Inflammatory macrophage treated with lipopolysaccharide for 1 hour (primary cell): ENCODE data around the gene CAMK2D.

Experiments used
- DNase-seq, 2 donors: peaks; one replicate each; pipeline ENCODE4 v3.0.0-alpha.2; 2020 to 2022

Gene CAMK2D

GRCh38 chr4:113635739-113636437 is 125.7 kb downstream of the CAMK2D start:
- no peak for DNase-seq

DNA sequence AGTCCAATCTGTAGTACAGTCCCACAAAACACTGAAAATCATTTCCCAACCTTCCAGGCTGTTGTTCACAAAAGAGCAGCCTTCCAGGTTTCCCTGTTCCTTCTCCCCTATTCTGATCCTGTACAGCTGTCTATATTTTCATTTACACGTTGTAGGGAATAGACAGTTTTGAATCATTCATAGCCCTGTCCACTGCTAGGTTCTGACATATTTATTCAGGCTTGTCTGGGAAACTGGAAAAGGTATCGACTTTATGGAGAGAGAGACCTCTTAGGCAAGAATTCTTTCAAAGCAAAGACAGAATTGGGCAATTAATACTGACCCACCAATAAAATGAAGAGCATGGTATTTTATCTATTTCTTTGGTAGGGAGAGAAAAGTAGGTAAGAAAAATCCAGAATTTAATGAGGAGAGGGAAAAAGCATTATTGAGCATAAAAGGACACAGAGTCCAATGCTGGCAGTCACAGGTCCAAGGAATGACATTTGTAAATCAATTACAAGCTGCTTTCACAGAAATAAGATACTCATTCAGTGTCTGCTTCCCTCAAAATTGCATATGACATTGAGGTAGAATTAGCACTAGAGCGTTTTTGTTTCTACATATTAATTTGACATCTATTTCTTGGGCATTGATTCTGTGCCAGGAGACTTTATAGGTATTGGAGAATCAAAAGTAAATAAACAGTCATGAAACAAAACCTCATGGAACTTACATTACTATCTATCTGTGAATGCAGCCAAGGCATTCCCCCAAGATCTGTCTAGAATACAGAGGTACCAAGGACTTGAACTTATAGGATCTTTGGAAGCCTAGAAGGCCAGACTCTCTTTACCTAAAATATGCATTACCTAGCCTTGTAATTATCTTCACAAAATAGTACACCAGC is 127.2 kb downstream of the CAMK2D start:
- DNase-seq: no peak

DNA sequence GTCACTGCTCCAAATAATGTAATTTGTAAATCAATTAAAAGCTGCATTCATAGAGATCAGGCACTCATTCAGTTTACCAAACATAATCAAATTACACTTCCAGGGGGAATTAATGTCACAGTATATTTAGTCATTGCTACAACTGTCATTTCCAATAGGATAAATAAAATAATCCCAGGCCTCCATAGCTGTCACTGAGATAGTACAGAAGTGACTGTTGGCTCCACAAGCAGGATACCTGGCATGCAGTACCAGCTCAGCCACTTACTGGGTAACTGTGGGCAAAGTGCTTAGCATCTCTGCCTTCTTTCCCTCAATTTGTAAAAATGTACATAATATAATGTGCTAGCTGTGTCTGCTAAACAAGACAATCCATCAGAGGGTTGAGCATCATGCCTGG is 128.1 kb downstream of the CAMK2D start:
- DNase-seq: no peak

GRCh38 chr4:113628711-113629110 is 132.8 kb downstream of the CAMK2D start:
- DNase-seq: no peak

DNA sequence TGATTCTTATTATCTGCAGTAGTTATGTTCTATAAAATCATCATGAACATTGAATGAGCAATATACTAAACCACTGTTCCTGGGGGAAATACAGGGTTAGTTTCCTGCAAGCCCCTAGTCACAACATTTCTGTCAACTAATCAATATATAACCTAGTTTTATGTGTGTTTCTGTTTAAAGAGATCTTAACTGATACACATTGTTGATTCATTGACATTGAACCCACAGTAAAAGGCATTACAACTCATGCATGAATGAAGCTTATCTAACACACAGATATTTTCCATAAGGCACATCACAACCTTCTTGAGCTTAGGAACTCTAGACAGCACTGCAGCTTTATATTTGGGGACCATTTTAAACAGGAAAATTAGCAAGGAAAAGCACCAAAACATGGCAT is 134.2 kb downstream of the CAMK2D start:
- no peak for DNase-seq

- DNase-seq: no peak
These were observed 135.6 kb downstream of the CAMK2D start for GRCh38 chr4:113625902-113626301.

DNA sequence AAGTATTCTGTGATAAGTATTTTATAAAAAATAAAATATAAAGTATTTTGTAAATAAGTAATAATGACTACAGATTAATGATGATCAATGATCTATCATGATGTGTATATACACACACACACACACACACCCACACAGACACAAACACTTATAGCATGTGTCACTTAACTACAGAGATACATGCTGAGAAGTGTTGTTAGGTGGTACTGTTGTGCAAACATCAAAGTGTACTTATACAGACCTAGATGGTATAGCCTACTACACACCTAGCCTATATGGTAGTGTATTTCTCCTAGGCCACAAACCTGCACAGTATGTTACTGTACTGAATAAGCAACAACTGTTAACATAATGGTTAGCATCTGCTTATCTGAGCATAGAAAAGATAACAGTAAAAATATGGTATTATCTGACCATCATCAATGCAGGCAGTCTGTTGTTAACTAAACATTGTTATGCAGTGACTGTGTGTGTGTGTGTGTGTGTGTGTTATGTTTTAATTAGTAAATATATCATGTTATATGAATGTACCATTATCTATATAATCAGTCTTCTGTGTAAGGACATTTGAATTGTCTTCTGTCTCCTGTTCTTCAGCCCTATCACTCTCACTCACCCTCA is 138.2 kb downstream of the CAMK2D start:
- DNase-seq: no peak

- DNase-seq: no peak
These were observed 139.9 kb downstream of the CAMK2D start for GRCh38 chr4:113621633-113622032.

GRCh38 chr4:113620032-113620431 is 141.5 kb downstream of the CAMK2D start:
- no peak for DNase-seq

DNA sequence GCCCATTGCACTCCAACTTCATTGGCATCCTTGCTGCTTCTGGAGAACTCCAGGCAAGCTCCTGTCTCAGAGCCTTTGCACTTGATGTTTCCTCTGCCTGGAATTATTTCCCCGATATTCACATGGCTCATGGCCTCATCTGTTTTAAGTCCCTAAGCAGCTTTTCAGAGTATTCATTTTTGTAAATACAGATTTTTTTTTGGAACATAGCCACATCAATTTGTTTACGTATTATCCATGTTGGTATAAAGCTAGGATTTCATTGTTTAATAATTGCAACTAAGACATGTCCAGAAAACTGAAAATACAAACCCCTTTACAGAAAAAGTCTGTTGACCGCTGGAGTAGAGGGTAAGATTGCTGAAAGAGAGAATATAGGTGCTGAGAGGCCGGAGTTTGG is 142.0 kb downstream of the CAMK2D start:
- DNase-seq: no peak

DNA sequence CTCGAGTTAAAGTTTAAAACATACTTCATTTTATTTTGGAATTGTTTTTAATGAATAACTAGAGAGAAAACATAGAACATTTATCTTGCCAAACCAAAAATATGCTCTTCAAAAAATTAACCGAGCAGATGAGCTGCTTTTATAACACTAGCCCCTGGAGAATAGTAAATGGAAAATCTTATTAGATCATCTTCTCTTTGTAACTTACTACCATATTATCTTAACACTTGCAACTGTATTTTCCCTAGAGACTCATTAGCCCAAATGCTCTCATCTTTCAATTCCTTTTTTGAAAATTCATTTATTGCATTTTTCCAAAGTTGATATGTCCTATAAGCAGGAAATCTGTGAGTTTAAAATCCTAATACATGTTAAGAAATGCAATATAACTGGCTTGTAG is 143.3 kb downstream of the CAMK2D start:
- DNase-seq: no peak

- DNase-seq: no peak
These were observed 144.3 kb downstream of the CAMK2D start for GRCh38 chr4:113617195-113617594.

DNA sequence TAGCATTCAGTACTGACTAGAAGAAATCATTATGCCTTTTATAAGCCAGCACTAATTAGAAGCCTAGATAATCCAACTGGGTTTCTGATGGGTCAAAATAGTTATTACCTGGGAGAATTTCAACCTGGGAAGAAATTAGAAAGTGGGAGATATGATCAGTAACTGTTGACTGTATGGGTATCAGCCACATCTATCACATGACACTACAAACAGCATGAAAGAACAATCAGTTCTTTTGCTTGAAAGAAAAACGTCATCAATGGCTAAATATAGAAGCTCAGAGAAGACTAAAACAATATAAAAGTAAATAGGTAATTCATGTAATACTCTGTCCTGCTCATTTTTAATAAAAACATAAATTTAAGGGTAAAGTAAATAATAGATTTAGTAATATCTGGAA is 145.1 kb downstream of the CAMK2D start:
- DNase-seq: no peak

- DNase-seq: no peak
These were observed 147.1 kb downstream of the CAMK2D start for GRCh38 chr4:113614414-113614813.

DNA sequence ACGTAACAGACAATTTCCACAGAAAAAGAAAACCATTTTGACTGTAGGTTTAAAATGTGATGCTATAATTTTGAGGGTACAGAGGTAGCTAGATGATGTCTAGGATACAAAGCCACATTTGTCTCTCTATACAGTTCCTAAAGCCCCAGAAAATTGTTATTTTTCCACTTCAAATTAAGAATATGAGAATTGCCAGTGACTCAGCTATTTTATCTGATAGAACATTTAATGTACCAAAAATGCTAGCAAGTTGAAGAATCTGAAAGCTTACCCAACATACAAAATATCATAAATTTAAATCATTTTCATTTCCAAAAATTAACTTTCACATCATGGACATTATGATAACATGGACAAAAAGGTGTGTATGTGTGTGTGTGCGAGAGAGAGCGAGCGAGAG is 148.0 kb downstream of the CAMK2D start:
- no peak for DNase-seq

DNA sequence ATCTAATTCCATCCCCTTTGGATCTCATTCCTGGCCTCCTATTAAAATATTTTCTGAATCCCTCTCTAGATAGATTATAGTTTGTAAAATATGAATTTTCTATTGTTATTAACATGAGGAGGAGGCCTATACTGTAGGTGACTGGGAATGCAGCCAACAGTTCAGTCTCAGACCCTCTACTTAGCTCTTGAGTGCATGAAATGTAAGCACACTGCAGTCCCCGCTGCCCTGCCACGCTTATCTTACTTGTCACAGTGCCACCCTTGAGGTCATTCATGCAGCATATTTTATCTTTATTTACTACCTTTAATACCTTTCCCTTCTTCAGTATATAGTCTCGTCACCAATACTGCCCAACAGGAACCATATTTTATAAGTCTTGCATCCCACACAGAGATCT is 151.0 kb downstream of the CAMK2D start:
- DNase-seq: no peak

DNA sequence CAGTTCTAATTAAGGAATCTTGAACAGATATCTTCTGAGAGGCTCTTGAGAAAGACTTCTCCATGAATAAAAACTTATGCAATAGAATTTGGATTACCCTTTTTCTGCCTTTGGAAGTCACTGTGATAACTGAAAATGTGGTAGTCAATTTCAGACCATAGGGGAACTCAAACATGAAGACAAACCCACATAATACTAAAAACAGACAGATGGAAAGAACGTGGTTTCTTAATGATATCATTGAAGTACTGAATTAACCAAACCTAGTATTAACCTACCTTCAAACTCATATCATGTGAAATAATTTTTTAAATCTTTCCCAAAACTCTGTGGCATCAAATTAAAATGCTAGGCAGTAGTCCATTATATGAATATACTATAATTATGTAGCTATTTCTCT is 153.5 kb downstream of the CAMK2D start:
- DNase-seq: no peak

GRCh38 chr4:113607147-113607720 is 154.3 kb downstream of the CAMK2D start:
- DNase-seq: no peak

DNA sequence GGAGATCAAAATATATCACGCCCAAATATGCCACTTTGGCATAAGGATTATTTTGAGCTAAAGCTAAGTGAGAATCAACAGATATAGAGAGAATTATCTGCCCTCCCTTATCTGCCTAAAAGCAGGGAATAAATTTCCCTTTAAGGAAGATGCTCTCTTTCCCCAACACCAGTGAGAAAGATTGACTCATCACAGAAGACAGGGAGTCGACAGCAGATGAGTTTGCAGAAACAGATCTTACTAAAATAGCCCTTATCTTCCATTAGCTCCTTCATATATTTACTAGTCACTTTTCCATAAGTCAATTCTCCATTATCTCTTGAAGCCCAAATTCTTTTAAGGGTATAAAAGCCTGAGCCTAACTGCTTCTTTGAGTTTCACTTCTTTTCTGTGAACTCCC is 156.6 kb downstream of the CAMK2D start:
- DNase-seq: no peak

DNA sequence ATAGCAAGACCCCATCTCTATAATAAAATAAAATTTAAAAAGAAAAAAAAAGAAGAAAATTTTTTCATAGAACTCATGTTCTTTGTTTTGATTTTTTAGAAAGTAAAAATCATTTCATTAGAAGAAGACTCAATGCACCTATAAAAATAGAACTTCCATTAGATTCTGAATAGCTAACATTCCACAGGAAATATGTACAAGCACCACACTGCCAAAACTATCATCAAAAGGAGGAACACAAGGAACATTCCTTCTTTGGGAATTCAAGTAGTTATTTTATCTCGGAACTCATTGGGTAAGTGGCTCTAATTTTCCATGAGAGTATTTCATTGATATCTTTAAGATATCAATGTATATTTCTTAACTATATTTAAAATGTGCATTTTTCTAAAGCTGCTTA is 157.6 kb downstream of the CAMK2D start:
- DNase-seq: no peak

GRCh38 chr4:113602646-113603228 is 158.8 kb downstream of the CAMK2D start:
- no peak for DNase-seq

GRCh38 chr4:113601636-113602035 is 159.9 kb downstream of the CAMK2D start:
- no peak for DNase-seq

- no peak for DNase-seq
These were observed 165.1 kb downstream of the CAMK2D start for GRCh38 chr4:113596396-113596795.
